ENCODE results near the gene FAM187B.

FAM187B gene

DNA sequence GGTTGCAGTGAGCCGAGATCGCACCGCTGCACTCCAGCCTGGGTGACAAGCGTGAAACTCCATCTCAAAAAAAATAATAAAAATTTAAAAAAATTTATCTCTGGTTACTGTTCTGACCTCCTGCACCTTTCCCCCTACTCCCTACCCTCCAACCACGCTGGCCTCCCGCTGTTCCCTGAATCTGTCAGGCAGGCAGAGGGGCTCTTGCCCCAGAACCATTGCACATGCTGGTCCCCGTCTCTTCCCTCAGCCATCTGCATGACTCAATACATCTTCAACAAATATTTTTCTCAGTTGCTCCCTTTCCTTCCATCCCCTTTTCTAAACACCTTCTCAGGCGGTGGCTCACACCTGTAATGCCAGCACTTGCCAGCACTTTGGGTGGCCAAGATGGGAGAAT, 1.1 kb upstream of the FAM187B start:
- DNase-seq (ENCODE audit: low read depth in 2 of 2), result no peak
- no peak overlapping the region for H3K4me3 ChIP-seq (replicated peaks in 1 of 2; ENCODE audit: low read depth in 2 of 2, low read length in 2 of 2)
- TF ChIP-seq, protein P1, sequence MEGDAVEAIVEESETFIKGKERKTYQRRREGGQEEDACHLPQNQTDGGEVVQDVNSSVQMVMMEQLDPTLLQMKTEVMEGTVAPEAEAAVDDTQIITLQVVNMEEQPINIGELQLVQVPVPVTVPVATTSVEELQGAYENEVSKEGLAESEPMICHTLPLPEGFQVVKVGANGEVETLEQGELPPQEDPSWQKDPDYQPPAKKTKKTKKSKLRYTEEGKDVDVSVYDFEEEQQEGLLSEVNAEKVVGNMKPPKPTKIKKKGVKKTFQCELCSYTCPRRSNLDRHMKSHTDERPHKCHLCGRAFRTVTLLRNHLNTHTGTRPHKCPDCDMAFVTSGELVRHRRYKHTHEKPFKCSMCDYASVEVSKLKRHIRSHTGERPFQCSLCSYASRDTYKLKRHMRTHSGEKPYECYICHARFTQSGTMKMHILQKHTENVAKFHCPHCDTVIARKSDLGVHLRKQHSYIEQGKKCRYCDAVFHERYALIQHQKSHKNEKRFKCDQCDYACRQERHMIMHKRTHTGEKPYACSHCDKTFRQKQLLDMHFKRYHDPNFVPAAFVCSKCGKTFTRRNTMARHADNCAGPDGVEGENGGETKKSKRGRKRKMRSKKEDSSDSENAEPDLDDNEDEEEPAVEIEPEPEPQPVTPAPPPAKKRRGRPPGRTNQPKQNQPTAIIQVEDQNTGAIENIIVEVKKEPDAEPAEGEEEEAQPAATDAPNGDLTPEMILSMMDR (IDR thresholded peaks at IDR 0.05; ENCODE audit: low read depth, low read length), result no peak

DNA sequence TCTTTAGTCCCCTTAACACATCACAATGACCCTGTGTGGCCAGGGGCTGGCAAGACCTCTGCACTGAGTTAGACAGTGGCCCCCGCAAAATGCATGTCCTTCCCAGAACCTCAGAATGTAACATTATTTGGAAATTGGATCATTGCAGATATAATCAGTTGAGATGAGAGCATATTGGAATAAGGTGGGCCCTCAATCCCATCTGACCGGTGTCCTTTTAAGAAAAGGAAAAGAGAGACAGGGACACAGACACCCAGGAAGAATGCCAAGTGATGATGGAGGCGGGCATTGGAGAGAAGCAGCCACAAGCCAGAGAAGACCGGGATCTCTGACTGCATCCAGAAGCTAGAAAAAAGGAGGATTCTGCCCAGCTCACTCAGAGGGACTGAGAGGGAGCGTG, 1.8 kb downstream of the FAM187B start:
- DNase-seq (ENCODE audit: low read depth in 2 of 2), result no peak
- TF ChIP-seq, protein P1 (IDR thresholded peaks at IDR 0.05; ENCODE audit: low read depth, low read length), result no peak
- H3K4me3 ChIP-seq (replicated peaks in 1 of 2; ENCODE audit: low read depth in 2 of 2, low read length in 2 of 2), result no peak overlapping the region

DNA sequence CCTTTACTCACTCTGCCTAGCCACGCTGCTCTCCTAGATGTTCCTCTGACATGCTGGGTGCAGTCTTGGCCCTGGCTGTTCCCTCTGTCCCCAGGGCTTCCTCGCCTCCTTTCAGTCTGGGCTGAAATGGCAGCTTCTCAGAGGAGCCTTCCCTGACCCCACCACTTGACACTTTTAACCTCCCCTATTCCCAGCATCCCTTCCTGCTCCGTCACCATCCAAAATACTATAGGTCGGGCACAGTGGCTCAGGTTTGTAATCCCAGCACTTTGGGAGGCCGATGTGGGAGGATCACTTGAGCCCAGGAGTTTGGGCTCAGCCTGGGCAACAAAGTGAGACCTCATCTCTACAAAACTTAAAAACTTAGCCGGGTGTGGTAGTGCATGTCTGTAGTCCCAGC, 2.6 kb downstream of the FAM187B start:
- DNase-seq (ENCODE audit: low read depth in 2 of 2), result no peak
- no peak overlapping the region for H3K4me3 ChIP-seq (replicated peaks in 1 of 2; ENCODE audit: low read depth in 2 of 2, low read length in 2 of 2)
- TF ChIP-seq, protein P1 (IDR thresholded peaks at IDR 0.05; ENCODE audit: low read depth, low read length), result no peak

DNA sequence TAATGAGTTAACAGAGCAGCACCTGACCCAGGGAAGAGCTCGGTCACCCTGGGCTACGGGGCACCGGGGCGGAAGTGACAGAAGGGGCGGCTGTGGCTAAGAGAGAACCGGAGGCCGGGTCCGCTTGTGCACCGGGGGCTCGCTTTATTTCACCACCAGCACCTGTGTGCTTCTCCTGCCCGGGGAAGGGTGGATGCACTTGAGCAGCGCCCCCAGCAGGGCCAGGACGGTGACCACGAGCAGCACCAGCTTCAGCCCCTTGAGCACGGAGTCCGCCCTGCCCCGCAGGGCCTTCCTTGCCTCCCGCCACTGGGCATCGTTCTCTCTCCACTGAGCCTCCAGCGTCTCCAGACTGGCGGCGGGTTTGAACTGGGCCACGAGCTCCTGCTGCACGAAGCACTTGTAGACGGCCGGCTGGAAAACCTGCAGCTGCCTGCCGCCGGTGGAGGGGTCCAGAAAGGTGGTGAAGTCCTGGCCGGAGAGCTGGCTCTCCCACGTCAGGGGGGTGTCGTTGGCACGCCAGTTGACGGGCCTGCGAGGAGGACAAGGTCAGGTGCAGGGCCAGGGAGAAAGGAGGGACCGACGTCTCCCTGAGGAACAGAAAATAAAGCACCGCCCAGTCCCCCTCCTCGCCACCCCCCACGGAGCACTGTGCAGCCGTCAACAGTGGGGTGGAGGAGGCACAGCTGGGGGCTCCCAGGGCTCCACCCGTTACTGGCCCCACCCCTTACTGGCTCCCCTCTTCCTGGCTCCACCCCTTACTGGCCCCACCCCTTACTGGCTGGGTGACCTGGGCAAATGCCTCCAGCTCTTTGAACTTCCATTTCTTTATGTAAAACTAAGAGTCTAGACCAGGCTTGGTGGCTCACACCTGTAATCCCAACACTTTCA, 3.6 kb downstream of the FAM187B start:
- DNase-seq (ENCODE audit: low read depth in 2 of 2), result no peak
- TF ChIP-seq, protein P1 (IDR thresholded peaks at IDR 0.05; ENCODE audit: low read depth, low read length), result no peak
- H3K4me3 ChIP-seq (replicated peaks in 1 of 2; ENCODE audit: low read depth in 2 of 2, low read length in 2 of 2), result no peak overlapping the region

DNA sequence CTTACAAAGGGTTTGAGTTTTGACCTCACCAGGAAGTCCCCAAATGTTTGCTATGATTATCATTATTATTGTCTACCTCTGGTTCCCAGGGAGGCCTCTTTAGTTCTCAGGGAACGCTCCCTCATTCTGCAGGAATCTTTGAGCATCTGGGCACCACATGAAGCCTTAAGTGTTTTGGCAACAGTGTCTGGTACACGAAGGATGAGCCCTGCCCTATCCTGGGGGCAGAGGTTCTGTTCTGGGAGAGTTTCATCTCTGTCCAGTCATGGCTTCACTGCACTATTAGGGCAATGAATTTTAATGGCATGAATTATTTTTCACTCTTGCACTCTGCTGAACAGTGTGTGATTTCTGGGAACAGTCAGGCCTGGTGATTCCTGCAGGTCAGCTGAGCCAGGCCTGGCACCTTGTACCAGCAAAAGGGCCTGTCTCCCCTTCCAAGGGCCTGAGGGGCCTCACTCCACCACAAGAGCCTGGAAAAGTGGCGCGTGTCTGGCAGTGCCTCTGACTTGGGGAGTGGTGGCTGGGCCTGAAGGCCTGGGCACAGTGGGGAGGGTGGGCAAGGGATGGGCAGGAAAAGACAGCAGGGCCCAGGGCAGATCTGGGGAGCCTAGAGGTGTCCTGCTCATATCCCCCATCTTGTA, 4.6 kb downstream of the FAM187B start:
- H3K4me3 ChIP-seq (replicated peaks in 1 of 2; ENCODE audit: low read depth in 2 of 2, low read length in 2 of 2), result no peak overlapping the region
- TF ChIP-seq, protein P1 (IDR thresholded peaks at IDR 0.05; ENCODE audit: low read depth, low read length), result no peak
- DNase-seq (ENCODE audit: low read depth in 2 of 2), result no peak

DNA sequence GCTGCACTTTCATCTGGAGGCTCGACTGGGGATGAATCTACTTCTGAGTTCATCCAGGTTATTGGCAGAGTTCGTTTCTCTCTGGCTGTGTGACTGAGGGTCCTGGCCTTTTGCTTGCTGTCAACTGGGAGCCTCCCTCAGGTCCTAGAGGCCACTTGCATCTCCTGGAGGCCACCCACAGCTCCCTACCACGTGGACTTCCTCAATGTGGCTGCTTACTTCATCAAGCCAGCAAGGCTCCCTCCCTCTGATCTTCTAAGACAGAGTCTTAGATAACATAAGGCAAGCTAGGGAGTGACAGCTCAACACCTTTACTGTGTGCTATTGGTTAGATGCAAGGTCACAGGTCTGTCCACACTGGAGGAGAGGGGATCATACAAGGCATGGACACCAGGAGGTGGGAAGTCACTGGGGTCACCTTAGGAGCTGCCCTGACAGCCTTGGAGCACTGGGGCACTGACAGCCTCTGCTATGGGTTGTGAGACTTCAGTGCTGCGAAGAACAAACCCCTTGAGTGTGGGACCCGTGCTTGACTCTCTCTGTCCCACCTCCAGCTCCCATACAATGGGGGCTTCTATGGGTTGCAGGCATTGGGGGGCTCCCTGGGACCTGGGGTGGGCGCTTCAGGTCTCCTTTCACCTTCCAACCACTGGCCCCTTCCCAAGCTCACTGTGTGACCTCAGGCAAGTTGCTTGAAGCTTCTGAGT, 5.3 kb downstream of the FAM187B start:
- DNase-seq (ENCODE audit: low read depth in 2 of 2), result no peak
- TF ChIP-seq, protein P1 (IDR thresholded peaks at IDR 0.05; ENCODE audit: low read depth, low read length), result no peak

More for the DNA sequence above, 5.3 kb downstream of the FAM187B start:
- H3K4me3 ChIP-seq (replicated peaks in 1 of 2; ENCODE audit: low read depth in 2 of 2, low read length in 2 of 2), result no peak overlapping the region

All from cardiac fibroblast (primary cell).